ENCODE measurements around the gene RABL3. TPM values are rescaled to one million over a fixed set of nuclear protein-coding genes. Genes with fewer than 3 reads are reported as not detected.
A peak's percentile ranks its signal among the peaks of the same experiment; 100 is the strongest.
"Not testable (repeated sequence)": the region's sequence is repeated elsewhere in the genome, so short reads cannot be mapped to it uniquely, and the experiment has no call there.

Gene RABL3
- total and polyA plus RNA-seq, 8 donors = 2.0 to 27.7 (median 9.4) TPM

DNA sequence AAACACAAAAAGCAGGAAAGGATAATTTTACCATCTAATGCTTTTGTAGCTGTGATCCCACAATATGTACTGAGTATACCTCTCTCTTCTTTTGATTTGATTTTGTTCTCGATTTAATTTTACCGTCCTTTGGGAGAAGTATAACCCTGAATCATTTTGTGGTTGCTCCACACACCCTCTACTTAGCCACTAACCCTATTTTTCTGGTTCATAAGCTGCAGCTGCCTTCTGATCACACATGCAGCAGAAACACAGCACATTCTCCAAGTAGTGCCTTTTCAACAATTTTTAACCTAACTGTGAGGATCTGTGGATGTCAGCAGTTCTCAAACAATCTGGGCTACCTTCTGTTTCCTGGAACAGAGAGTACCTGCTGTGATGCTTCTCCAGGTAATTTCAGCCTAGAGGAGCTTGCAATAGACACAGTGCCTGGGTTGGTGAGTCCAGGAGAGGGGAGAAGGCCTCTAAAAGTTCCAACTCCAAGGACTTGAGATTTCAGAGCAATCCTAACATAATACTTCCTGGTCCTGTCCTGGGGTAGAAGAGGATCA, 100.5 kb downstream of the RABL3 start:
- Histone ChIP-seq H3K27ac (no peak overlapping the region), H3K27me3 (no peaks in the 10 kb centered on the region), H3K36me3 (peaks cover 0 to 30% (median 12%) of the 10 kb centered on the region in 4 donors), H3K4me1 (peaks cover 0 to 24% (median 7%) of the 10 kb centered on the region in 4 donors), H3K9me3 (no peaks in the 10 kb centered on the region), H3K4me3 (no peak overlapping the region)
- TF ChIP-seq EP300 (IDR thresholded peaks at IDR 0.05) (no peak), POLR2AphosphoS5 (IDR thresholded peaks at IDR 0.05) (no peak), POLR2A (IDR thresholded peaks at IDR 0.05) (no peak)
- TF ChIP-seq, protein P1, sequence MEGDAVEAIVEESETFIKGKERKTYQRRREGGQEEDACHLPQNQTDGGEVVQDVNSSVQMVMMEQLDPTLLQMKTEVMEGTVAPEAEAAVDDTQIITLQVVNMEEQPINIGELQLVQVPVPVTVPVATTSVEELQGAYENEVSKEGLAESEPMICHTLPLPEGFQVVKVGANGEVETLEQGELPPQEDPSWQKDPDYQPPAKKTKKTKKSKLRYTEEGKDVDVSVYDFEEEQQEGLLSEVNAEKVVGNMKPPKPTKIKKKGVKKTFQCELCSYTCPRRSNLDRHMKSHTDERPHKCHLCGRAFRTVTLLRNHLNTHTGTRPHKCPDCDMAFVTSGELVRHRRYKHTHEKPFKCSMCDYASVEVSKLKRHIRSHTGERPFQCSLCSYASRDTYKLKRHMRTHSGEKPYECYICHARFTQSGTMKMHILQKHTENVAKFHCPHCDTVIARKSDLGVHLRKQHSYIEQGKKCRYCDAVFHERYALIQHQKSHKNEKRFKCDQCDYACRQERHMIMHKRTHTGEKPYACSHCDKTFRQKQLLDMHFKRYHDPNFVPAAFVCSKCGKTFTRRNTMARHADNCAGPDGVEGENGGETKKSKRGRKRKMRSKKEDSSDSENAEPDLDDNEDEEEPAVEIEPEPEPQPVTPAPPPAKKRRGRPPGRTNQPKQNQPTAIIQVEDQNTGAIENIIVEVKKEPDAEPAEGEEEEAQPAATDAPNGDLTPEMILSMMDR (IDR thresholded peaks at IDR 0.05) = no peak
- WGBS, 5 donors = 91 to 97% (median 95%) methylated on average over 2 of the region's 2 CpGs
- DNase-seq = no peak
- intact Hi-C loops (cut with DNase I; ENCODE audit: low total_unique reads) = no loop called here

DNA sequence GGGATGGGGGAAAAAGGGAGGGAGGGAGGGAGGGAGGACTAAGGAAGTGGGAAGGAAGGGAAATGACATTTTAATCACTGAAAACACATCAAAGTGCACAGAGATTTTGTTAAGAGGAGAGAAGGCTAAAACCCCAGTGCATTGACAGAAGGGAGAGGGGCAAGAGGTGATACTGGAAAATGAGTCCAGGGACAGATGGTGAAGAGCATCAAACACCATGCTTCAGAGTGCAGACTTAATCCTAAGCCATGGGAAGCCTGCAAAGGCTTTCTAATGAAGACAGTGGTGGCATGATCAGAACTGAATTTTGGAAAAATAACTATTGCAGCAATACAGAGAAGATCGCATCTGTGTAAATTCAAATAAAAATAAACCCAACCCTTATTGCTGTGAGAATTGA, 102.1 kb downstream of the RABL3 start:
- Histone ChIP-seq H3K4me3 (no peak overlapping the region), H3K9me3 (no peaks in the 10 kb centered on the region), H3K4me1 (peaks cover 0 to 24% (median 10%) of the 10 kb centered on the region in 4 donors), H3K27me3 (no peaks in the 10 kb centered on the region), H3K27ac (no peak overlapping the region), H3K36me3 (peaks cover 0 to 27% (median 12%) of the 10 kb centered on the region in 4 donors)
- WGBS, 5 donors = 83 to 97% (median 93%) methylated on average over 1 of the region's 1 CpG
- no peak for TF ChIP-seq POLR2A (IDR thresholded peaks at IDR 0.05)
- TF ChIP-seq, protein P1 (IDR thresholded peaks at IDR 0.05) = no peak
- TF ChIP-seq EP300 (IDR thresholded peaks at IDR 0.05) = no peak
- no peak for TF ChIP-seq POLR2AphosphoS5 (IDR thresholded peaks at IDR 0.05)
- DNase-seq = no peak
- intact Hi-C loops (cut with DNase I; ENCODE audit: low total_unique reads) = no loop called here

DNA sequence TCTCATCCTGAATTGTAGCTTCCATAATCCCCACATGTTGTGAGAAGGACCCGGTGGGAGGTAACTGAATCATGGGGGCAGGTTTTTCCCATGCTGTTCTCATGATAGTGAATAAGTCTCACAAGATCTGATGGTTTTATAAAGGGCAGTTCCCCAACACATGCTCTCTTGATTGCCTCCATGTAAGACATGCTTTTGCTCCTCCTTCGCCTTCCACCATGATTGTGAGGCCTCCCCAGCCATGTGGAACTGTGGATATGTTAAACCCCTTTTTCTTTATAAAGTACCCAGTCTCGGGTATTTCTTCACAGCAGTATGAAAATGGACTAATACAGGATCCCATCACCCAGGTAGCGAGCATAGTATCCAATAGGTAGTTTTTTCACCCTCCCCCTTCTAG, 103.5 kb downstream of the RABL3 start:
- H3K27me3 ChIP-seq; H3K4me3 ChIP-seq; H3K9me3 ChIP-seq; intact Hi-C loops (cut with DNase I; ENCODE audit: low total_unique reads); DNase-seq; H3K27ac ChIP-seq: not testable (repeated sequence)
- Histone ChIP-seq H3K4me1 (peaks cover 0 to 21% (median 11%) of the 10 kb centered on the region in 4 donors), H3K36me3 (peaks cover 0 to 26% (median 12%) of the 10 kb centered on the region in 4 donors)
- WGBS, 5 donors = 94 to 97% (median 96%) methylated on average over 4 of the region's 4 CpGs

DNA sequence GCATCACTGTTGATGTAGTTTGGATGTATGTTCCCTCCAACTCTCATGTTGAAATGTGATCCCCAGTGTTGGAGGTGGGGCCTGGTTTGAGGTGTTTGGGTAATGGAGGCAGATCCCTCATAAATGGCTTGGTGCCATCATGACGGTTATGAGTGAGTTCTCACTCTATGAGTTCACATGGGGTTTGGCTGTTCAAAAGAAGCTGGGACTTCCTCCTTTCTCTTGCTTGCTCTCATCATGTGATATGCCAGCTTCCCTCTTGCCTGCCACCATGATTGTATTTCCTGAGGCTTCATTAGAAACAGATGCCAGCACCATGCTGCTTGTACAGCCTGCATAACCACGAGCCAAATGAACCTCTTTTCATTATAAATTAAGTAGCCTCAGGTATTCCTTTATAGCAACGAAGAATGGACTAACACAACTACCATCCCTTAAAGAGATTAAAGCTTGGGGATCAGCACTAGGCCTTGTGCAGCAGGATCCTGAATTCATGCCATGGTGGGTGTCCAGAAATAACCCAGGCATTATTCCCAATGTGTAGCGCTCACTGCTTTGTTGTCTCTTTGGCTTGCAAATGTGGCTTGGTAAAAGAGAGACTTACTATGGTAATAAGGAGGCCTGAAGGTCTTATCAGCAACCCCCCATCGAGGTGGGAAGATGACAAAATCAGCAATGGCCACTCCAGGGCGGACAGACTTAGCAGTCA, 104.3 kb downstream of the RABL3 start:
- no peaks in the 10 kb centered on the region for H3K27me3 ChIP-seq
- intact Hi-C loops (cut with DNase I; ENCODE audit: low total_unique reads) = no loop called here
- WGBS, 5 donors = 72 to 87% (median 81%) methylated on average over 6 of the region's 6 CpGs

More for the DNA sequence above, 104.3 kb downstream of the RABL3 start:
- Histone ChIP-seq H3K9me3 (no peaks in the 10 kb centered on the region), H3K4me3 (no peak overlapping the region), H3K36me3 (peaks cover 0 to 26% (median 12%) of the 10 kb centered on the region in 4 donors), H3K4me1 (peaks cover 0 to 21% (median 11%) of the 10 kb centered on the region in 4 donors), H3K27ac (peak overlapping the region in 1 of 5 donors; percentile 3)
- no peak for DNase-seq
- TF ChIP-seq EP300 (IDR thresholded peaks at IDR 0.05) = no peak
- TF ChIP-seq, protein P1 (IDR thresholded peaks at IDR 0.05) = no peak
